HepG2 (cell line): ENCODE measurements around the gene FBP1. TPM values are rescaled to one million over a fixed set of nuclear protein-coding genes. Genes with fewer than 3 reads are reported as not detected.
A peak's percentile ranks its signal among the peaks of the same experiment; 100 is the strongest.

Source experiments
- ASH2L ChIP-seq: fragments of 300-600, 200-600 bp; sonication (generic); IDR thresholded peaks from 2 replicates; pipeline ENCODE4 v1.7.0; 2017; ENCODE audit warnings: low read depth, mild to moderate bottlenecking, moderate library complexity, mixed read lengths, low read length; ENCODE audit not compliant: insufficient read length
- FLYWCH1 ChIP-seq: sonication (generic); formaldehyde crosslinking; IDR thresholded peaks from 2 replicates; pipeline ENCODE4 v1.8.1; 2023; ENCODE audit warnings: mild to moderate bottlenecking, missing genetic modification reagents
- HOXD1 ChIP-seq: sonication (generic); formaldehyde crosslinking; IDR thresholded peaks from 2 replicates; pipeline ENCODE4 v1.5.0; 2020; ENCODE audit warnings: missing genetic modification reagents
- KLF11 ChIP-seq: IDR thresholded peaks from 2 replicates; pipeline ENCODE4 v1.6.1; 2016; ENCODE audit warnings: missing compliant biosample characterization
- MTF2 ChIP-seq: sonication (generic); formaldehyde crosslinking; IDR thresholded peaks from 2 replicates; pipeline ENCODE4 v1.5.0; 2020; ENCODE audit warnings: missing genetic modification reagents, borderline replicate concordance
- NFYC ChIP-seq: IDR thresholded peaks from 2 replicates; pipeline ENCODE4 v1.6.1; 2016; ENCODE audit warnings: missing genetic modification reagents, missing compliant biosample characterization
- NR2F1 ChIP-seq, 2 experiments: fragments of 450-650 bp in 1 of 2; formaldehyde crosslinking in 1 of 2; IDR thresholded peaks; 2 replicates each; pipeline versions ENCODE4 v1.5.0 to v1.6.1; 2016 to 2020; ENCODE audit warnings: mild to moderate bottlenecking in 1 of 2, missing compliant biosample characterization in 1 of 2, missing genetic modification reagents in 1 of 2, moderate library complexity in 1 of 2
- PCBP2 ChIP-seq: fragments of 200-400 bp; formaldehyde crosslinking; optimal IDR thresholded peaks from 2 replicates; pipeline ENCODE3; 2018; ENCODE audit warnings: low read length, low read depth; ENCODE audit not compliant: poor library complexity, severe bottlenecking
- RELA ChIP-seq: sonication (generic); formaldehyde crosslinking; IDR thresholded peaks from 2 replicates; pipeline ENCODE4 v1.4.0; 2020; ENCODE audit warnings: missing genetic modification reagents
- SIX1 ChIP-seq: sonication (generic); formaldehyde crosslinking; IDR thresholded peaks from 2 replicates; pipeline ENCODE4 v1.4.0; 2020; ENCODE audit warnings: missing genetic modification reagents, borderline replicate concordance
- ZNF235 ChIP-seq: sonication (generic); formaldehyde crosslinking; IDR thresholded peaks from 2 replicates; pipeline ENCODE4 v1.8.1; 2023; ENCODE audit warnings: mild to moderate bottlenecking, missing genetic modification reagents, borderline replicate concordance
- ZNF564 ChIP-seq: sonication (generic); formaldehyde crosslinking; IDR thresholded peaks from 2 replicates; pipeline ENCODE4 v1.8.1; 2023; ENCODE audit warnings: mild to moderate bottlenecking, missing genetic modification reagents
- polyA plus RNA-seq, 8 experiments: library from polyadenylated mRNA; depleted of rRNA in 3 of 8; stranded (reverse) in 7 of 8; unstranded in 1 of 8; fragments of >200 nt; fragmentation: Illumina TruSeq in 4 of 8; extraction: Trizol in 4 of 8; gene quantifications; 2 replicates each; pipeline versions ENCODE4 v1.2.1 to v1.2.3, GENCODE V29; 2011 to 2016; ENCODE audit warnings: low read depth in 4 of 8, missing spikeins in 1 of 8, mixed read lengths in 1 of 8; ENCODE audit not compliant: insufficient read depth in 1 of 8
- total RNA-seq, 5 experiments: library from RNA; depleted of rRNA; stranded (reverse); fragments of >200 nt; fragmentation: Illumina TruSeq; extraction: Trizol; gene quantifications; 2 replicates each; pipeline ENCODE4 v1.2.3, GENCODE V29; 2016; ENCODE audit warnings: low read depth in 1 of 5
- TF ChIP-seq, protein P1 (sequence below): sonication (generic); formaldehyde crosslinking; conservative IDR thresholded peaks from 2 replicates; pipeline ENCODE4 v1.4.0; 2020; ENCODE audit warnings: mild to moderate bottlenecking, missing genetic modification reagents, moderate library complexity
- TF ChIP-seq, protein P2 (sequence below): sonication (generic); formaldehyde crosslinking; conservative IDR thresholded peaks from 2 replicates; pipeline ENCODE4 v1.8.0; 2022; ENCODE audit warnings: mild to moderate bottlenecking, moderate library complexity, missing genetic modification reagents
- TF ChIP-seq, protein P3 (sequence below): sonication (generic); formaldehyde crosslinking; IDR thresholded peaks from 2 replicates; pipeline ENCODE4 v1.5.0; 2020; ENCODE audit warnings: mild to moderate bottlenecking, missing genetic modification reagents, borderline replicate concordance
- TF ChIP-seq, protein P4 (sequence below): sonication (generic); formaldehyde crosslinking; conservative IDR thresholded peaks from 2 replicates; pipeline ENCODE4 v1.8.1; 2023; ENCODE audit warnings: missing genetic modification reagents
- TF ChIP-seq, protein P5 (sequence below): sonication (generic); formaldehyde crosslinking; IDR thresholded peaks from 2 replicates; pipeline ENCODE4 v1.4.0; 2020; ENCODE audit warnings: mild to moderate bottlenecking, missing genetic modification reagents

FBP1 gene
- total and polyA plus RNA-seq, 2 of the 13 experiments (the other 11 are each of a cell fraction or from before 2014, with no cell fraction given) = 0.29 to 0.53 TPM

DNA sequence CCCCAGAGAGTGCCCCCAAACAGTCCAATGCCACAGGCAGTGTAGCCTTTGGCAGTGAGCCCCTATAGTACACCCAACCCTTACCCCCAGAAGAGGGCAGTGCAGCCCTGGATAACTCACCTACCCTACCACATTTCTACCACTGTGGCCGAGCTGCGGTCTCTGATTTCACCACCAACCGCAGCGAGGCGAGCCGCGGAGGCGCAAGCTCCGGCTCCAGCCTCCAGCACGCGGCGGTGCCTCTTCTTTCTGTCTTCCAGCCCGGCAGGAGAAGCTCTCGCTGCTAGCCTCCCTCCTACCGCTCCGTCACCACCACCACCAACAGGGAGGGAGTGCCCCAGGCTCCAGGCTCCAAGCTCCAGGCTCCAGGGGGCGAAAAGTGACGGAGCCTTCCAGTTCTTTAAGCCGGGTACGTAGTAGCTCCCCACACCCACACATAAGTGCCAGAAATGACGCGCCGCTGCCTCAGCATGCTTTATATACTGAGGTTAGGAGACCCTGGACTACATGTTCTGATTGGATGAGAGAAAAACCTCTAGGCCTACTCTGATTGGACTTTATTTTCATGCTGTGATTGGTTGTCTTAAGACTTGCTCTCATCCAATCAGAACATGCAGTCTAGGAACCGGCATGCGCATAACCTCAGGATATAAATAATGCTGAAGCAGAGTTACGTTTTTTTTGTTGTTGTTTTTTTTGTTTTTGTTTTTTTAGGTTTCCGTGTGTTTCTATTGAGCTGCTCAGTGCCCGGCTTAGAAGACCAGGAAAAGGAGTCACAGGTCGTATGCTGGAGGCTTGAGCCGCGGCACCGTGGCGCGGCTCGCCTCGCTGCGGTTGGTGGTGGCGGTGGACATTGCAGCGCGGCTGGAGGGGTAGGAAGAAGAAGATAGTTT is 84.6 kb downstream of the FBP1 start, which contains the start of gene PCAT7 (continued):
- TF ChIP-seq, protein P1, sequence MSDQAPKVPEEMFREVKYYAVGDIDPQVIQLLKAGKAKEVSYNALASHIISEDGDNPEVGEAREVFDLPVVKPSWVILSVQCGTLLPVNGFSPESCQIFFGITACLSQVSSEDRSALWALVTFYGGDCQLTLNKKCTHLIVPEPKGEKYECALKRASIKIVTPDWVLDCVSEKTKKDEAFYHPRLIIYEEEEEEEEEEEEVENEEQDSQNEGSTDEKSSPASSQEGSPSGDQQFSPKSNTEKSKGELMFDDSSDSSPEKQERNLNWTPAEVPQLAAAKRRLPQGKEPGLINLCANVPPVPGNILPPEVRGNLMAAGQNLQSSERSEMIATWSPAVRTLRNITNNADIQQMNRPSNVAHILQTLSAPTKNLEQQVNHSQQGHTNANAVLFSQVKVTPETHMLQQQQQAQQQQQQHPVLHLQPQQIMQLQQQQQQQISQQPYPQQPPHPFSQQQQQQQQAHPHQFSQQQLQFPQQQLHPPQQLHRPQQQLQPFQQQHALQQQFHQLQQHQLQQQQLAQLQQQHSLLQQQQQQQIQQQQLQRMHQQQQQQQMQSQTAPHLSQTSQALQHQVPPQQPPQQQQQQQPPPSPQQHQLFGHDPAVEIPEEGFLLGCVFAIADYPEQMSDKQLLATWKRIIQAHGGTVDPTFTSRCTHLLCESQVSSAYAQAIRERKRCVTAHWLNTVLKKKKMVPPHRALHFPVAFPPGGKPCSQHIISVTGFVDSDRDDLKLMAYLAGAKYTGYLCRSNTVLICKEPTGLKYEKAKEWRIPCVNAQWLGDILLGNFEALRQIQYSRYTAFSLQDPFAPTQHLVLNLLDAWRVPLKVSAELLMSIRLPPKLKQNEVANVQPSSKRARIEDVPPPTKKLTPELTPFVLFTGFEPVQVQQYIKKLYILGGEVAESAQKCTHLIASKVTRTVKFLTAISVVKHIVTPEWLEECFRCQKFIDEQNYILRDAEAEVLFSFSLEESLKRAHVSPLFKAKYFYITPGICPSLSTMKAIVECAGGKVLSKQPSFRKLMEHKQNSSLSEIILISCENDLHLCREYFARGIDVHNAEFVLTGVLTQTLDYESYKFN (CRISPR knock-in tag) = peak; percentile 48; the same call in 1 of the 2 replicates
- no peak for TF ChIP-seq HOXD1 (CRISPR knock-in tag)
- no peak for TF ChIP-seq PCBP2
- no peak for TF ChIP-seq ZNF564 (CRISPR knock-in tag)
- TF ChIP-seq MTF2 (CRISPR knock-in tag) = no peak
- no peak for TF ChIP-seq FLYWCH1 (CRISPR knock-in tag)
- TF ChIP-seq RELA (CRISPR knock-in tag) = no peak
- no peak for TF ChIP-seq ZNF235 (CRISPR knock-in tag)
- TF ChIP-seq, protein P2, sequence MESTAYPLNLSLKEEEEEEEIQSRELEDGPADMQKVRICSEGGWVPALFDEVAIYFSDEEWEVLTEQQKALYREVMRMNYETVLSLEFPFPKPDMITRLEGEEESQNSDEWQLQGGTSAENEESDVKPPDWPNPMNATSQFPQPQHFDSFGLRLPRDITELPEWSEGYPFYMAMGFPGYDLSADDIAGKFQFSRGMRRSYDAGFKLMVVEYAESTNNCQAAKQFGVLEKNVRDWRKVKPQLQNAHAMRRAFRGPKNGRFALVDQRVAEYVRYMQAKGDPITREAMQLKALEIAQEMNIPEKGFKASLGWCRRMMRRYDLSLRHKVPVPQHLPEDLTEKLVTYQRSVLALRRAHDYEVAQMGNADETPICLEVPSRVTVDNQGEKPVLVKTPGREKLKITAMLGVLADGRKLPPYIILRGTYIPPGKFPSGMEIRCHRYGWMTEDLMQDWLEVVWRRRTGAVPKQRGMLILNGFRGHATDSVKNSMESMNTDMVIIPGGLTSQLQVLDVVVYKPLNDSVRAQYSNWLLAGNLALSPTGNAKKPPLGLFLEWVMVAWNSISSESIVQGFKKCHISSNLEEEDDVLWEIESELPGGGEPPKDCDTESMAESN = no peak
- no peak for TF ChIP-seq SIX1 (CRISPR knock-in tag)
- peak; percentile 65 for TF ChIP-seq ASH2L
- TF ChIP-seq, protein P3, sequence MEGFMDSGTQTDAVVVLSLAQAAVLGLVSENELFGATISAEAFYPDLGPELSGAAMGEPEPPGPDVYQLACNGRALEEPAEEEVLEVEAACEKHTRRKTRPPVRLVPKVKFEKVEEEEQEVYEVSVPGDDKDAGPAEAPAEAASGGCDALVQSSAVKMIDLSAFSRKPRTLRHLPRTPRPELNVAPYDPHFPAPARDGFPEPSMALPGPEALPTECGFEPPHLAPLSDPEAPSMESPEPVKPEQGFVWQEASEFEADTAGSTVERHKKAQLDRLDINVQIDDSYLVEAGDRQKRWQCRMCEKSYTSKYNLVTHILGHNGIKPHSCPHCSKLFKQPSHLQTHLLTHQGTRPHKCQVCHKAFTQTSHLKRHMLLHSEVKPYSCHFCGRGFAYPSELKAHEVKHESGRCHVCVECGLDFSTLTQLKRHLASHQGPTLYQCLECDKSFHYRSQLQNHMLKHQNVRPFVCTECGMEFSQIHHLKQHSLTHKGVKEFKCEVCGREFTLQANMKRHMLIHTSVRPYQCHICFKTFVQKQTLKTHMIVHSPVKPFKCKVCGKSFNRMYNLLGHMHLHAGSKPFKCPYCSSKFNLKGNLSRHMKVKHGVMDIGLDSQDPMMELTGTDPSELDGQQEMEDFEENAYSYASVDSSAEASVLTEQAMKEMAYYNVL (CRISPR knock-in tag) = no peak
- TF ChIP-seq, protein P4, sequence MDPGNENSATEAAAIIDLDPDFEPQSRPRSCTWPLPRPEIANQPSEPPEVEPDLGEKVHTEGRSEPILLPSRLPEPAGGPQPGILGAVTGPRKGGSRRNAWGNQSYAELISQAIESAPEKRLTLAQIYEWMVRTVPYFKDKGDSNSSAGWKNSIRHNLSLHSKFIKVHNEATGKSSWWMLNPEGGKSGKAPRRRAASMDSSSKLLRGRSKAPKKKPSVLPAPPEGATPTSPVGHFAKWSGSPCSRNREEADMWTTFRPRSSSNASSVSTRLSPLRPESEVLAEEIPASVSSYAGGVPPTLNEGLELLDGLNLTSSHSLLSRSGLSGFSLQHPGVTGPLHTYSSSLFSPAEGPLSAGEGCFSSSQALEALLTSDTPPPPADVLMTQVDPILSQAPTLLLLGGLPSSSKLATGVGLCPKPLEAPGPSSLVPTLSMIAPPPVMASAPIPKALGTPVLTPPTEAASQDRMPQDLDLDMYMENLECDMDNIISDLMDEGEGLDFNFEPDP (CRISPR knock-in tag) = no peak
- peak; percentile 86 for TF ChIP-seq NFYC (CRISPR knock-in tag)
- TF ChIP-seq KLF11 (CRISPR knock-in tag) = peak; percentile 57; the same call in 1 of the 2 replicates
- TF ChIP-seq NR2F1 (CRISPR knock-in tag; IDR thresholded peaks at IDR 0.05) = no peak
- TF ChIP-seq, protein P5, sequence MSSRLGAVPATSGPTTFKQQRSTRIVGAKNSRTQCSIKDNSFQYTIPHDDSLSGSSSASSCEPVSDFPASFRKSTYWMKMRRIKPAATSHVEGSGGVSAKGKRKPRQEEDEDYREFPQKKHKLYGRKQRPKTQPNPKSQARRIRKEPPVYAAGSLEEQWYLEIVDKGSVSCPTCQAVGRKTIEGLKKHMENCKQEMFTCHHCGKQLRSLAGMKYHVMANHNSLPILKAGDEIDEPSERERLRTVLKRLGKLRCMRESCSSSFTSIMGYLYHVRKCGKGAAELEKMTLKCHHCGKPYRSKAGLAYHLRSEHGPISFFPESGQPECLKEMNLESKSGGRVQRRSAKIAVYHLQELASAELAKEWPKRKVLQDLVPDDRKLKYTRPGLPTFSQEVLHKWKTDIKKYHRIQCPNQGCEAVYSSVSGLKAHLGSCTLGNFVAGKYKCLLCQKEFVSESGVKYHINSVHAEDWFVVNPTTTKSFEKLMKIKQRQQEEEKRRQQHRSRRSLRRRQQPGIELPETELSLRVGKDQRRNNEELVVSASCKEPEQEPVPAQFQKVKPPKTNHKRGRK (CRISPR knock-in tag) = no peak
